ENCODE data around the gene INIP.

INIP gene

GRCh38 chr9:112703304-112703703, 14.6 kb downstream of the INIP start:
- no peaks in the 10 kb centered on the region; the same call in 1 of the 2 replicates for H4K20me1 ChIP-seq (ENCODE audit: insufficient read depth, low read length)
- H3K9me3 ChIP-seq (ENCODE audit: insufficient read depth, low read length, severe bottlenecking), result no peaks in the 10 kb centered on the region
- no peak overlapping the region for H3K4me3 ChIP-seq (ENCODE audit: low read depth in 1 of 2, low read length in 2 of 2)
- TF ChIP-seq, protein P1, sequence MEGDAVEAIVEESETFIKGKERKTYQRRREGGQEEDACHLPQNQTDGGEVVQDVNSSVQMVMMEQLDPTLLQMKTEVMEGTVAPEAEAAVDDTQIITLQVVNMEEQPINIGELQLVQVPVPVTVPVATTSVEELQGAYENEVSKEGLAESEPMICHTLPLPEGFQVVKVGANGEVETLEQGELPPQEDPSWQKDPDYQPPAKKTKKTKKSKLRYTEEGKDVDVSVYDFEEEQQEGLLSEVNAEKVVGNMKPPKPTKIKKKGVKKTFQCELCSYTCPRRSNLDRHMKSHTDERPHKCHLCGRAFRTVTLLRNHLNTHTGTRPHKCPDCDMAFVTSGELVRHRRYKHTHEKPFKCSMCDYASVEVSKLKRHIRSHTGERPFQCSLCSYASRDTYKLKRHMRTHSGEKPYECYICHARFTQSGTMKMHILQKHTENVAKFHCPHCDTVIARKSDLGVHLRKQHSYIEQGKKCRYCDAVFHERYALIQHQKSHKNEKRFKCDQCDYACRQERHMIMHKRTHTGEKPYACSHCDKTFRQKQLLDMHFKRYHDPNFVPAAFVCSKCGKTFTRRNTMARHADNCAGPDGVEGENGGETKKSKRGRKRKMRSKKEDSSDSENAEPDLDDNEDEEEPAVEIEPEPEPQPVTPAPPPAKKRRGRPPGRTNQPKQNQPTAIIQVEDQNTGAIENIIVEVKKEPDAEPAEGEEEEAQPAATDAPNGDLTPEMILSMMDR (IDR thresholded peaks at IDR 0.05; ENCODE audit: borderline replicate concordance, extremely low read depth, low read length, poor library complexity, severe bottlenecking), result no peak
- no peak for TF ChIP-seq EZH2 (IDR thresholded peaks at IDR 0.05; ENCODE audit: borderline replicate concordance, low read depth, low read length, severe bottlenecking)
- H3K27ac ChIP-seq (ENCODE audit: low read length), result no peak overlapping the region
- no peaks in the 10 kb centered on the region for H3K27me3 ChIP-seq (ENCODE audit: insufficient read depth, low read length, poor library complexity)
- no peak overlapping the region for H3K9ac ChIP-seq (ENCODE audit: low read depth, low read length)
- H2AFZ ChIP-seq (ENCODE audit: low read depth, low read length), result no peak overlapping the region
- no peak overlapping the region for H3K4me2 ChIP-seq (ENCODE audit: insufficient read depth, low read length)
- no peaks in the 10 kb centered on the region for H3K4me1 ChIP-seq (ENCODE audit: insufficient read depth, low read length)
- H3K36me3 ChIP-seq (ENCODE audit: insufficient read depth, low read length), result peaks cover 5% of the 10 kb centered on the region; the same call in 1 of the 2 replicates
- no peak for DNase-seq
- no peak for ATAC-seq (ENCODE audit: insufficient read depth, low read depth)
- peaks cover 25% of the 10 kb centered on the region for H3K79me2 ChIP-seq (ENCODE audit: insufficient read depth, low read length)

GRCh38 chr9:112700085-112700484, 17.8 kb downstream of the INIP start:
- Histone ChIP-seq H3K36me3 (ENCODE audit: insufficient read depth, low read length) (peaks cover 20% of the 10 kb centered on the region), H4K20me1 (ENCODE audit: insufficient read depth, low read length) (no peaks in the 10 kb centered on the region; the same call in 1 of the 2 replicates), H3K9me3 (ENCODE audit: insufficient read depth, low read length, severe bottlenecking) (no peaks in the 10 kb centered on the region), H3K9ac (ENCODE audit: low read depth, low read length) (no peak overlapping the region), H3K79me2 (ENCODE audit: insufficient read depth, low read length) (peaks cover 13% of the 10 kb centered on the region; the same call in 1 of the 2 replicates), H3K27me3 (ENCODE audit: insufficient read depth, low read length, poor library complexity) (no peaks in the 10 kb centered on the region), H3K4me3 (ENCODE audit: low read depth in 1 of 2, low read length in 2 of 2) (no peak overlapping the region), H3K4me2 (ENCODE audit: insufficient read depth, low read length) (no peak overlapping the region), H2AFZ (ENCODE audit: low read depth, low read length) (no peak overlapping the region), H3K4me1 (ENCODE audit: insufficient read depth, low read length) (no peaks in the 10 kb centered on the region), H3K27ac (ENCODE audit: low read length) (no peak overlapping the region)
- TF ChIP-seq, protein P1 (IDR thresholded peaks at IDR 0.05; ENCODE audit: borderline replicate concordance, extremely low read depth, low read length, poor library complexity, severe bottlenecking), result no peak
- TF ChIP-seq EZH2 (IDR thresholded peaks at IDR 0.05; ENCODE audit: borderline replicate concordance, low read depth, low read length, severe bottlenecking), result no peak
- DNase-seq (no peak), ATAC-seq (ENCODE audit: insufficient read depth, low read depth) (no peak)

DNA sequence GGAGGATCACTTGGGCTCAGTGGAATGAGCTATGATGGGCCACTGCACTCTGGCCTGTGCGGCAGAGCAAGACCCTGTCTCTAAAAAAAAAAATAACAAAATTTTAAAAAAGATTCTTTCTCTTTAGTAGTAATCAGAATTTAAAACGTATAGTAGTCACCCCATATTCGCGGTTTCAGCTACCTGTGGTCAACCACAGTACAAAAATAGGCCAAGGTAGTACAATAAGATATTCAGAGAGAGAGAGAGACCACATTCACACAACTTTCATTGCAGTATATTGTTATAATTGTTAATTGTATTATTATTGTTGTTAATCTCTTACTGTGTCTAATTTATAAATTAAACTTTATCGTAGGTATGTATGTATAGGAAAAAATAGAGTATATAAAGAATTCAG, 18.7 kb downstream of the INIP start:
- Histone ChIP-seq H3K27ac (ENCODE audit: low read length) (no peak overlapping the region), H4K20me1 (ENCODE audit: insufficient read depth, low read length) (no peaks in the 10 kb centered on the region; the same call in 1 of the 2 replicates), H3K9me3 (ENCODE audit: insufficient read depth, low read length, severe bottlenecking) (no peaks in the 10 kb centered on the region), H3K79me2 (ENCODE audit: insufficient read depth, low read length) (peaks cover 11% of the 10 kb centered on the region; the same call in 1 of the 2 replicates), H3K27me3 (ENCODE audit: insufficient read depth, low read length, poor library complexity) (no peaks in the 10 kb centered on the region), H3K4me3 (ENCODE audit: low read depth in 1 of 2, low read length in 2 of 2) (no peak overlapping the region), H3K4me2 (ENCODE audit: insufficient read depth, low read length) (no peak overlapping the region), H2AFZ (ENCODE audit: low read depth, low read length) (no peak overlapping the region), H3K4me1 (ENCODE audit: insufficient read depth, low read length) (no peaks in the 10 kb centered on the region), H3K36me3 (ENCODE audit: insufficient read depth, low read length) (peaks cover 20% of the 10 kb centered on the region), H3K9ac (ENCODE audit: low read depth, low read length) (no peak overlapping the region)
- ATAC-seq (ENCODE audit: insufficient read depth, low read depth), result no peak
- DNase-seq, result no peak
- TF ChIP-seq EZH2 (IDR thresholded peaks at IDR 0.05; ENCODE audit: borderline replicate concordance, low read depth, low read length, severe bottlenecking), result no peak
- TF ChIP-seq, protein P1 (IDR thresholded peaks at IDR 0.05; ENCODE audit: borderline replicate concordance, extremely low read depth, low read length, poor library complexity, severe bottlenecking), result no peak

Data from DND-41 (cell line).